ENCODE measurements around the gene BCAP31. TPM values are rescaled to one million over a fixed set of nuclear protein-coding genes. Genes with fewer than 3 reads are reported as not detected.
"Not testable (repeated sequence)": the region's sequence is repeated elsewhere in the genome, so short reads cannot be mapped to it uniquely, and the experiment has no call there.

BCAP31 gene
- total RNA-seq, 1 experiment from 2014 or later, result 235 TPM

DNA sequence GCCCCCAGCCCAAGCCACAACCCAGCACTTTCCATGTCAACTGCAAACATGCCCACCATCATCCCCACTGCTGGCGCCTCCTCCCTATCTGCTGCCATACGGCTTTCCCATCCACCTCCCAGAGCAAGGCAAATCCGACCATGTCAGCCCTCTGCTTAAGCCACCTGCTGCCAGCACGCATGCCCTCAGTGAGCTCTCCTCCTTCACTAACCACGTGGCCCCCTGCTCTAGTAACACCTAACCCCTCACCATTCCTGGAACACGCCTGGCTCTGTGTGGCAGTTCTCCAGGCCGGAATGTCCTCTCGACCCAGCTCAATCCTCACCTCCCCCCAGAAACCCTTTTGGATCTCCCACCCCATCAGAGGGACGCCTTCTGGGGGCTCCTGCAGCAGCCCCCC, 17.4 kb downstream of the BCAP31 start:
- DNase-seq (ENCODE audit: low spot score), result no peak
- intact Hi-C loops (cut with micrococcal nuclease; ENCODE audit: unreplicated experiment), result no loop called here
- Histone ChIP-seq H3K36me3 (ENCODE audit: insufficient read depth, low read length, poor library complexity, severe bottlenecking) (peaks cover 5% of the 10 kb centered on the region), H3K27ac (ENCODE audit: low read depth, low read length, poor library complexity, severe bottlenecking) (no peak overlapping the region), H3K9me3 (ENCODE audit: low read depth, low read length, poor library complexity, severe bottlenecking) (no peaks in the 10 kb centered on the region), H3K4me3 (ENCODE audit: low read depth, low read length, poor library complexity, severe bottlenecking) (no peak overlapping the region), H3K4me1 (ENCODE audit: insufficient read depth, low read length, poor library complexity, severe bottlenecking) (no peaks in the 10 kb centered on the region), H3K27me3 (replicated peaks; ENCODE audit: insufficient read depth, low read depth, low read length, poor library complexity) (no peaks in the 10 kb centered on the region)
- ChIA-PET CTCF (interaction anchor here (0.5 kb wide), 1 partner anchor 39 kb away, joined by 5 read pairs; no protein-coding TSS in a partner anchor), POLR2A (ENCODE audit: low non-redundant PET) (no interaction called here)
- BruUV-seq (replicated peaks), result no TSS peak
- no peak for TF ChIP-seq EZH2 (IDR thresholded peaks at IDR 0.05; ENCODE audit: borderline replicate concordance, low read depth, low read length, poor library complexity, severe bottlenecking)
- TF ChIP-seq, protein P1, sequence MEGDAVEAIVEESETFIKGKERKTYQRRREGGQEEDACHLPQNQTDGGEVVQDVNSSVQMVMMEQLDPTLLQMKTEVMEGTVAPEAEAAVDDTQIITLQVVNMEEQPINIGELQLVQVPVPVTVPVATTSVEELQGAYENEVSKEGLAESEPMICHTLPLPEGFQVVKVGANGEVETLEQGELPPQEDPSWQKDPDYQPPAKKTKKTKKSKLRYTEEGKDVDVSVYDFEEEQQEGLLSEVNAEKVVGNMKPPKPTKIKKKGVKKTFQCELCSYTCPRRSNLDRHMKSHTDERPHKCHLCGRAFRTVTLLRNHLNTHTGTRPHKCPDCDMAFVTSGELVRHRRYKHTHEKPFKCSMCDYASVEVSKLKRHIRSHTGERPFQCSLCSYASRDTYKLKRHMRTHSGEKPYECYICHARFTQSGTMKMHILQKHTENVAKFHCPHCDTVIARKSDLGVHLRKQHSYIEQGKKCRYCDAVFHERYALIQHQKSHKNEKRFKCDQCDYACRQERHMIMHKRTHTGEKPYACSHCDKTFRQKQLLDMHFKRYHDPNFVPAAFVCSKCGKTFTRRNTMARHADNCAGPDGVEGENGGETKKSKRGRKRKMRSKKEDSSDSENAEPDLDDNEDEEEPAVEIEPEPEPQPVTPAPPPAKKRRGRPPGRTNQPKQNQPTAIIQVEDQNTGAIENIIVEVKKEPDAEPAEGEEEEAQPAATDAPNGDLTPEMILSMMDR (conservative IDR thresholded peaks at IDR 0.05; ENCODE audit: low read depth, low read length), result no peak

DNA sequence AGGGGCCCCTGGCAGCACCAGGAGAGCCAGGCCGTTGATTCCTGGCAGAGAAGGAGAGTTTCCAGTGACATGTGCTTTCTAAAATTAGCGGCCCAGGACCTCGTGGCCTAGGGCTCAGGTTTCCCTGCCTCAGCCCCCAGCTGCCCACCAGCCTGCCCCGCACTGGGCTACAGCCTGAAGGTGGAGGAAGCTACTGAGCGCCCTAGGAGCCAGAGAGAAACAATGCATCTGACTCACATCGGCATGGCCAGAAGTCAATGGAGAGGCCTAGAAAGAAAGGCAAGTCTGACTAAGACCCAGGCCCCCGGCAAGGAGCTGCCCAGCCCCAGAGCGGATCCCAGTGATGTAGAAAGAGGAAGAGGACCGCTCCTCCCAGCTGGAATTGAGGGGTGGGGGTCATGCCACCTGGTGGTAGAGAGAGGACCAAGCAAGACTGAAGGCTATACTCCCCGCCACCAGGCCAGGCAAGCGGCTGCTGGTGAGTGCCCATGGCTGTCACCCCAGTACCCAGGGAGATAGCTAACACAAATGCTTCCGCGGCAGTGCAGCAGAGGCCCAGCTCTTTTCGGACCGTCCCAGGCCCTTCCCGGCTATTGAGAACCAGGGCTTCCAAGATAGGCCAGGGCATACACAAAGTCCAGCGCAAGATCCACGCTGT, 18.7 kb downstream of the BCAP31 start:
- H3K36me3 ChIP-seq (ENCODE audit: insufficient read depth, low read length, poor library complexity, severe bottlenecking); H3K4me1 ChIP-seq (ENCODE audit: insufficient read depth, low read length, poor library complexity, severe bottlenecking); POLR2A ChIA-PET (ENCODE audit: low non-redundant PET); H3K4me3 ChIP-seq (ENCODE audit: low read depth, low read length, poor library complexity, severe bottlenecking); intact Hi-C loops (cut with micrococcal nuclease; ENCODE audit: unreplicated experiment); BruUV-seq (replicated peaks); H3K9me3 ChIP-seq (ENCODE audit: low read depth, low read length, poor library complexity, severe bottlenecking); H3K27ac ChIP-seq (ENCODE audit: low read depth, low read length, poor library complexity, severe bottlenecking); H3K27me3 ChIP-seq (replicated peaks; ENCODE audit: insufficient read depth, low read depth, low read length, poor library complexity); DNase-seq (ENCODE audit: low spot score): not testable (repeated sequence)
- CTCF ChIA-PET, result interaction anchor here (0.9 kb wide), 1 partner anchor 48 kb away, joined by 3 read pairs; no protein-coding TSS in a partner anchor

DNA sequence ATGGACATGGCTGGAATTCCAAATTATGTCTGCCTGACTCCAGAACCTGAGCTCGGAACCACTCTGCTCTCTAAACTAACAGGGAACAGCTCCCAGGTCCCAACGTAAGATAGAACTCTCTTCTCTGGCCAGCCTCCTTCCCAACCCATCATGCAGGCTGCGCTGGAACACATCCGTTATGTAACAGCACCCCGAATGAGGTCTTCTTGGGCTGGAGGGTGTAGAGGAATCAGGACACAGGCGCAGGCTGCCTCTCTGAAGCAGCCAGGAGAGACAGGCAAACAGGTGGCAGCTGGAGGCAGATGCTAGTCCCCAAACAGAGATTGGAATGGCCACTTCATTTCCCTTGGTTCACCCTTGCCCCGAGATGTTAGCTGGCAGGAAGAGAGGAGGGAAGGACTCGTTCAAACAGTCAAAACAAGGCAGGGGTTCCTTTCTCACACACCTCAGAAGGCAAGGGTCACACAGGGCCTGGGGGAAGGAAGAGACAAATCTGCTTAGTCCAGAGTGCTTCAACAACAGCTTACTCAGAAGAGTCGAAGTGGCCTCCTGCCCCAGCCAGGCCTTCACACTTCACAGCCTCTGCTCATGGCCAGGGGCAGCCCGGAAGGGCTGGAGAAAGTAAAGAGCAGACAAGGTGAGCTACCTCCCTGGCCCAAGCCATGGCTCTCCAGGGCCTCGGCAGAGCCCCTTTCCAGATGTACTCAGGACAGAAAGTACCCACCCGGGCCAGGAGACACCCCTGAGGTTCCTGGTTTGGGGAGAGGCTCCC, 19.4 kb downstream of the BCAP31 start:
- intact Hi-C loops (cut with micrococcal nuclease; ENCODE audit: unreplicated experiment), result not testable (repeated sequence)

DNA sequence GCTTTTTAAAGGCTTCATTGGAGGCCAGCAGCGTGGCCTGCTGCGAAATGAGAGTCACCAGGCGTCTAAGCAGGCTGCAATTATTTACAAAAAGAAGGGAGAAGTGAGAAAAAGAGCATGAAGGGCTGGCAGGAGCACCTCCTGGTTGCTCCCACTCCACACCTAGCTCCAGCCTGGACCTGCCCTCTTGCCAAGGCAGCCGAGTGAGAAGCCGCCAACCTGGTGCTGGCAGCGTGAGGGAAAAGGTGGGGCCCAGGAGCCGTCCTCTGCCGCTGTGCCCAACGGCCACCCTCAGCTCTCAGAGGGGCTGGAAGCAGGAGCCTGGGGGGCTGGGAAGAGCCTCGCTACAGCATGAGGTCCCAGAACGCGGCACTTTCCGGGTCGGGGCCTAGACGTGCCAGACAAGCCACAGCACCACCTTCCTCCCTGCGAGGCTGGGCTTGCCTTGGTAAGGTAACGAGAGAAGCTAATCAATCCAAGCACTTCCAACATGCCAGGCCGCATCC, 20.1 kb downstream of the BCAP31 start:
- H3K9me3 ChIP-seq (ENCODE audit: low read depth, low read length, poor library complexity, severe bottlenecking), result no peaks in the 10 kb centered on the region
- no peak overlapping the region for H3K27ac ChIP-seq (ENCODE audit: low read depth, low read length, poor library complexity, severe bottlenecking)
- TF ChIP-seq EZH2 (IDR thresholded peaks at IDR 0.05; ENCODE audit: borderline replicate concordance, low read depth, low read length, poor library complexity, severe bottlenecking), result no peak
- TF ChIP-seq, protein P1 (conservative IDR thresholded peaks at IDR 0.05; ENCODE audit: low read depth, low read length), result no peak
- intact Hi-C loops (cut with micrococcal nuclease; ENCODE audit: unreplicated experiment), result no loop called here
- no peaks in the 10 kb centered on the region for H3K27me3 ChIP-seq (replicated peaks; ENCODE audit: insufficient read depth, low read depth, low read length, poor library complexity)
- no peaks in the 10 kb centered on the region for H3K4me1 ChIP-seq (ENCODE audit: insufficient read depth, low read length, poor library complexity, severe bottlenecking)
- no peak overlapping the region for H3K4me3 ChIP-seq (ENCODE audit: low read depth, low read length, poor library complexity, severe bottlenecking)
- ChIA-PET CTCF (no interaction called here), POLR2A (ENCODE audit: low non-redundant PET) (no interaction called here)
- DNase-seq (ENCODE audit: low spot score), result no peak
- peaks cover 5% of the 10 kb centered on the region for H3K36me3 ChIP-seq (ENCODE audit: insufficient read depth, low read length, poor library complexity, severe bottlenecking)
- BruUV-seq (replicated peaks), result no TSS peak

More for the DNA sequence above, 19.4 kb downstream of the BCAP31 start:
- DNase-seq (ENCODE audit: low spot score); POLR2A ChIA-PET (ENCODE audit: low non-redundant PET); H3K9me3 ChIP-seq (ENCODE audit: low read depth, low read length, poor library complexity, severe bottlenecking); H3K27me3 ChIP-seq (replicated peaks; ENCODE audit: insufficient read depth, low read depth, low read length, poor library complexity); H3K4me3 ChIP-seq (ENCODE audit: low read depth, low read length, poor library complexity, severe bottlenecking); H3K36me3 ChIP-seq (ENCODE audit: insufficient read depth, low read length, poor library complexity, severe bottlenecking); H3K4me1 ChIP-seq (ENCODE audit: insufficient read depth, low read length, poor library complexity, severe bottlenecking); BruUV-seq (replicated peaks); H3K27ac ChIP-seq (ENCODE audit: low read depth, low read length, poor library complexity, severe bottlenecking): not testable (repeated sequence)
- CTCF ChIA-PET, result interaction anchor here (0.9 kb wide), 1 partner anchor 47 kb away, joined by 3 read pairs; no protein-coding TSS in a partner anchor
